Right lobe of liver (tissue), 6 donors: ENCODE data around the gene MYT1. TPM values are rescaled to one million over a fixed set of nuclear protein-coding genes. Genes with fewer than 3 reads are reported as not detected.

ENCODE experiments used
- ATAC-seq, 4 donors: fragments of 200-7000 bp; cut with Tn5 transposase; one replicate each; pipeline ENCODE4 v1.9.1; 2020; ENCODE audit warnings: mild to moderate bottlenecking in 4 of 4, moderate library complexity in 4 of 4
- DNase-seq, 3 donors: peaks; one replicate each; pipeline ENCODE4 v3.0.0-alpha.2; 2020
- H3K27ac ChIP-seq, 3 donors: fragments of 200-600 bp; one replicate each; pipeline ENCODE4 v1.8.0; 2022
- H3K27me3 ChIP-seq, 2 donors: fragments of 200-600 bp; one replicate each; pipeline ENCODE4 v1.8.0; 2022
- H3K36me3 ChIP-seq, 4 donors: fragments of 200-600 bp; sonication (generic) in 1 of 4; one replicate each; pipeline versions ENCODE4 v1.5.1 to v1.8.0; 2017 to 2022; ENCODE audit warnings: control low read depth in 1 of 4
- H3K4me1 ChIP-seq, 4 donors: fragments of 200-600 bp; sonication (generic) in 1 of 4; one replicate each; pipeline versions ENCODE4 v1.5.1 to v1.8.0; 2017 to 2022; ENCODE audit warnings: control low read depth in 1 of 4
- H3K4me3 ChIP-seq, 3 donors: fragments of 200-600 bp; one replicate each; pipeline ENCODE4 v1.8.0; 2022
- H3K9me3 ChIP-seq, 4 donors: fragments of 200-600 bp; sonication (generic) in 1 of 4; one replicate each; pipeline versions ENCODE4 v1.5.1 to v1.8.0; 2017 to 2022; ENCODE audit warnings: control low read depth in 1 of 4
- POLR2A ChIP-seq: fragments of 450-650 bp; IDR thresholded peaks from one replicate; pipeline ENCODE4 v1.6.1; 2017; ENCODE audit warnings: antibody characterized with exemption, mild to moderate bottlenecking
- WGBS: methylation state at CpG from one replicate; pipeline ENCODE4 v1.1.6; 2018; ENCODE audit warnings: low coverage, low lambda C conversion rate; ENCODE audit not compliant: insufficient coverage; ENCODE audit errors: missing lambda C conversion rate; 5-methylcytosine and 5-hydroxymethylcytosine counted together
- intact Hi-C, 2 donors: fragments of 100-400 bp; cut with DNase I; formaldehyde crosslinking; loops; one replicate each; pipeline versions ENCODE4 v1.11.2 to v1.14.1; 2022
- total RNA-seq, 6 experiments: library from RNA; depleted of rRNA in 2 of 6; stranded (reverse); fragments of >200 nt in 2 of 6; fragmentation: NEBNext Ultra II Directional in 3 of 6; extraction: Animal tissue kit (Norgen Biotek cat#: 25700) in 3 of 6; gene quantifications; one replicate each; pipeline versions ENCODE4 v1.1.0 to v1.2.4, GENCODE V29; 2016 to 2023
- TF ChIP-seq, protein P1 (sequence below), 4 donors: fragments of 200-600 bp in 3 of 4; fragments of 450-650 bp in 1 of 4; IDR thresholded peaks; one replicate each; pipeline versions ENCODE4 v1.5.1 to v1.8.0; 2016 to 2022; ENCODE audit warnings: antibody characterized with exemption in 4 of 4, mild to moderate bottlenecking in 2 of 4
- donor health status: DM: no; HTN: yes; CAD: no.
- donor health status: DM: no; HTN: no; CAD: no.
- donor health status: DM: no; HTN: no; CAD: no.
- donor health status: DM: no; HTN: yes; CAD: no.
- donor health status: DM: no; HTN: yes; CAD: no.

MYT1 gene
- total RNA-seq, 6 experiments from 2014 or later = 0.06 to 0.09 TPM; not detected in 4

DNA sequence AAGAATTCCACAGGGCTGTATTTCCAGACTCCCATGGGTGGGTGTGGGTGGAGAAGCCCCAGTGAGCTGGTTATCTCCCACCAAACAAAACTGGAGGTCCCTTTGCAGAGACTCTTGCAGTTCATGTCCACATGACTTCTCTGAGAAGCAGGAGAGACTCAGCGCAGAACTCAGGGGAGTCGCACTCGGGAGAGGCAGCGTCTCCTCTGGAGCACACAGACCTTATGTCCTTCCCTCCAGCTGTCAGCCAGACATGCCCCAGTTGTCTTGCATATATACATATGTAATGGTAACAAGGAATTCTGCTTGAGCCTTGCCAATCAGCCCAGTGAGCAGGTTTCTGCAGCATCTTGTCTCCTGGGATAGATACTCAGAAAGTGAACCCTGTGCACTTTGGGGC, 23.8 kb downstream of the MYT1 start:
- no peak for DNase-seq
- intact Hi-C loops = no loop called here
- ATAC-seq = no peak
- TF ChIP-seq, protein P1, sequence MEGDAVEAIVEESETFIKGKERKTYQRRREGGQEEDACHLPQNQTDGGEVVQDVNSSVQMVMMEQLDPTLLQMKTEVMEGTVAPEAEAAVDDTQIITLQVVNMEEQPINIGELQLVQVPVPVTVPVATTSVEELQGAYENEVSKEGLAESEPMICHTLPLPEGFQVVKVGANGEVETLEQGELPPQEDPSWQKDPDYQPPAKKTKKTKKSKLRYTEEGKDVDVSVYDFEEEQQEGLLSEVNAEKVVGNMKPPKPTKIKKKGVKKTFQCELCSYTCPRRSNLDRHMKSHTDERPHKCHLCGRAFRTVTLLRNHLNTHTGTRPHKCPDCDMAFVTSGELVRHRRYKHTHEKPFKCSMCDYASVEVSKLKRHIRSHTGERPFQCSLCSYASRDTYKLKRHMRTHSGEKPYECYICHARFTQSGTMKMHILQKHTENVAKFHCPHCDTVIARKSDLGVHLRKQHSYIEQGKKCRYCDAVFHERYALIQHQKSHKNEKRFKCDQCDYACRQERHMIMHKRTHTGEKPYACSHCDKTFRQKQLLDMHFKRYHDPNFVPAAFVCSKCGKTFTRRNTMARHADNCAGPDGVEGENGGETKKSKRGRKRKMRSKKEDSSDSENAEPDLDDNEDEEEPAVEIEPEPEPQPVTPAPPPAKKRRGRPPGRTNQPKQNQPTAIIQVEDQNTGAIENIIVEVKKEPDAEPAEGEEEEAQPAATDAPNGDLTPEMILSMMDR (IDR thresholded peaks at IDR 0.05) = no peak
- no peak for TF ChIP-seq POLR2A
- Histone ChIP-seq H3K4me1 (peaks cover 0 to 3% (median 0%) of the 10 kb centered on the region in 4 donors), H3K27ac (no peak overlapping the region), H3K36me3 (no peaks in the 10 kb centered on the region), H3K27me3 (no peaks in the 10 kb centered on the region), H3K9me3 (no peaks in the 10 kb centered on the region), H3K4me3 (no peak overlapping the region)
- no CpG with 5 or more reads among the region's 4 CpGs for WGBS

- WGBS = 44% methylated on average over 15 of the region's 21 CpGs
- peak in 1 of 3 donors; percentile 69 for DNase-seq
- Histone ChIP-seq H3K4me1 (peaks cover 0 to 3% (median 0%) of the 10 kb centered on the region in 4 donors), H3K27ac (no peak overlapping the region), H3K36me3 (no peaks in the 10 kb centered on the region), H3K4me3 (no peak overlapping the region), H3K9me3 (no peaks in the 10 kb centered on the region), H3K27me3 (no peaks in the 10 kb centered on the region)
- no peak for TF ChIP-seq POLR2A
- TF ChIP-seq, protein P1 (IDR thresholded peaks at IDR 0.05) = no peak
- peak; percentile 53 to 92 (median 74) for ATAC-seq
- intact Hi-C loops = no loop called here
These were observed 24.7 kb downstream of the MYT1 start for GRCh38 chr20:64188682-64189529.

DNA sequence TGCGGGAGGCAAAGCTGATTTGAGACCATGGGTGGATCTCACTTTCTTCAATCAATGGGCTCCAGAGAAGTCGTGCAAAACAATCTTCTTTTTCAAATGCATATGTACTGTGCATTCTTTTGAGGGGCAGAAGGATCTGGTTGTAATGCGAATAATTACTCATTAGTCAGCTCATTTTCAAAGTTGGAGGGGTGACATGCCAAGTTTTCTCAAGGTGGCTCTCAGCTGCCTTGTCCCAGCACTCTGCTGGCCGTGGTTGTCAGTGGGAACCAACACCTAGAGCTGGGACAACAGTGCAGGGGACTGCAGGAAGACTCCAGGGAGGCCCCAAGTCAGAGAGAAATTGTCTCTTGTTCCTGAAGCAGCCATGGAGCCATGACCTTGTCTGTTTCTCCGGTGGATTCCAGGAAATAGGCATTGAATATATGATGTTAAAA, 25.3 kb downstream of the MYT1 start:
- Histone ChIP-seq H3K36me3 (no peaks in the 10 kb centered on the region), H3K27me3 (no peaks in the 10 kb centered on the region), H3K9me3 (no peaks in the 10 kb centered on the region), H3K4me1 (peaks cover 0 to 3% (median 0%) of the 10 kb centered on the region in 4 donors), H3K4me3 (no peak overlapping the region), H3K27ac (no peak overlapping the region)
- ATAC-seq (no peak), DNase-seq (no peak)
- TF ChIP-seq, protein P1 (IDR thresholded peaks at IDR 0.05) = no peak
- TF ChIP-seq POLR2A = no peak
- 25% methylated on average over 3 of the region's 5 CpGs for WGBS
- intact Hi-C loops = no loop called here

DNA sequence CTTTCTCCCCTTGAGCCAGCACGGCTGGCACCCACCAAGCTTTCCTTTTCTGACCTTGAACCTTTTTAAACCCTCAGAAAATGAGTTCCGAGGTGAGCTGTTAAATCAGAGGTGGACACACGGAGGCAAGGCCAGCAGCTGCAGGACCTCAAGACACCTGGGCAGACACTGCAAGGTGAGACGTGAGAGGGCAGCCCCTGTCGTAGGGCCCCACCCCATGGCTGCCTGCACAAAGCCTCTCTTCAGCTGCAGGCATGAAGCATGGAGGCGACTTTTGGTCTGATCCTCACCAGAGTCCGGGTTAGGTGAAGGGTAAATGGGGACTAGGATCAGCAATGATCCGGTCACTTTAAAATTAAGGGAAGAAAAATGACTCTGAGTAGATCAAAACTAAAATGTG, 25.7 kb downstream of the MYT1 start:
- no peaks in the 10 kb centered on the region for H3K27me3 ChIP-seq
- no peaks in the 10 kb centered on the region for H3K36me3 ChIP-seq
- no peak for DNase-seq
- no peak overlapping the region for H3K4me3 ChIP-seq
- no peak for ATAC-seq
- WGBS = 66% methylated on average over 7 of the region's 8 CpGs
- no peak overlapping the region for H3K27ac ChIP-seq
- peaks cover 0 to 3% (median 0%) of the 10 kb centered on the region in 4 donors for H3K4me1 ChIP-seq
- intact Hi-C loops = no loop called here
- H3K9me3 ChIP-seq = no peaks in the 10 kb centered on the region
- no peak for TF ChIP-seq POLR2A
- TF ChIP-seq, protein P1 (IDR thresholded peaks at IDR 0.05) = no peak
